Liver (tissue), 3 donors: Measurements from ENCODE around the gene DRAM2.

Source experiments
- FOXA1 ChIP-seq: IDR thresholded peaks from 2 replicates; pipeline ENCODE4 v1.6.1; 2016; ENCODE audit warnings: antibody characterized with exemption
- JUND ChIP-seq, 2 donors: IDR thresholded peaks; 2 replicates each; pipeline ENCODE4 v1.6.1; 2016; ENCODE audit warnings: antibody characterized with exemption in 2 of 2
- RAD21 ChIP-seq, 2 donors: IDR thresholded peaks; 2 replicates each; pipeline ENCODE4 v1.6.1; 2016; ENCODE audit warnings: antibody characterized with exemption in 2 of 2, mild to moderate bottlenecking in 2 of 2
- TAF1 ChIP-seq: conservative IDR thresholded peaks from 2 replicates; pipeline ENCODE4 v1.6.1; 2016; ENCODE audit warnings: antibody characterized with exemption, mild to moderate bottlenecking
- YY1 ChIP-seq: IDR thresholded peaks from 2 replicates; pipeline ENCODE4 v1.6.1; 2016; ENCODE audit warnings: antibody characterized with exemption, mild to moderate bottlenecking
- TF ChIP-seq, protein P1 (sequence below): fragments of 150-350 bp; IDR thresholded peaks from 2 replicates; pipeline ENCODE4 v1.5.1; 2017; ENCODE audit warnings: improper control_type of control experiment, low read depth, low read length; ENCODE audit not compliant: missing input control
- TF ChIP-seq, protein P2 (sequence below): IDR thresholded peaks from 2 replicates; pipeline ENCODE4 v1.6.1; 2016; ENCODE audit warnings: antibody characterized with exemption
- TF ChIP-seq, protein P3 (sequence below): IDR thresholded peaks from 2 replicates; pipeline ENCODE4 v1.6.1; 2016; ENCODE audit warnings: antibody characterized with exemption
- TF ChIP-seq, protein P4 (sequence below): IDR thresholded peaks from 2 replicates; pipeline ENCODE4 v1.6.1; 2016; ENCODE audit warnings: antibody characterized with exemption, mild to moderate bottlenecking
- TF ChIP-seq, protein P5 (sequence below): IDR thresholded peaks from 2 replicates; pipeline ENCODE4 v1.6.1; 2016; ENCODE audit warnings: antibody characterized with exemption
- donor health status: healthy.
- donor health status: healthy.

DNA sequence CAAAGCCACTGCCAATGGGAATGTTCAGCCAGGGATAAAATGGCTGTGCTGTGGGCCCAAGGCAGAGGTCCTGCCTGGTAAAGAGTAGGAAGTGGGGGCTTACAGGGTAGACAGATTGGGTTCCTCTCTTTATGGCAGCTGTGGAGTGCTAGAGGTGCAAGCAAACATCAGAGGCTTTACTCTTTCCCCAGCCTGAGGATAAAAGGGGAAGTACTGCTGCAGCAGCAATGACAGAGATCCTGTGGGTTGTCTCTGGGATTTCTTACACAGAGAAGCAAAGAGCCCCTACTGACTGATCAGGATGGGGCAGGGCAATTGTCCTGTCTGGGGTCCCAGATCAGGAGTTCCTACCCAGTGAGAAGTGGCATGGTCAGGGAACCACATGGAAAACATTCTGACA, 54.2 kb downstream of the DRAM2 start:
- TF ChIP-seq, protein P1, sequence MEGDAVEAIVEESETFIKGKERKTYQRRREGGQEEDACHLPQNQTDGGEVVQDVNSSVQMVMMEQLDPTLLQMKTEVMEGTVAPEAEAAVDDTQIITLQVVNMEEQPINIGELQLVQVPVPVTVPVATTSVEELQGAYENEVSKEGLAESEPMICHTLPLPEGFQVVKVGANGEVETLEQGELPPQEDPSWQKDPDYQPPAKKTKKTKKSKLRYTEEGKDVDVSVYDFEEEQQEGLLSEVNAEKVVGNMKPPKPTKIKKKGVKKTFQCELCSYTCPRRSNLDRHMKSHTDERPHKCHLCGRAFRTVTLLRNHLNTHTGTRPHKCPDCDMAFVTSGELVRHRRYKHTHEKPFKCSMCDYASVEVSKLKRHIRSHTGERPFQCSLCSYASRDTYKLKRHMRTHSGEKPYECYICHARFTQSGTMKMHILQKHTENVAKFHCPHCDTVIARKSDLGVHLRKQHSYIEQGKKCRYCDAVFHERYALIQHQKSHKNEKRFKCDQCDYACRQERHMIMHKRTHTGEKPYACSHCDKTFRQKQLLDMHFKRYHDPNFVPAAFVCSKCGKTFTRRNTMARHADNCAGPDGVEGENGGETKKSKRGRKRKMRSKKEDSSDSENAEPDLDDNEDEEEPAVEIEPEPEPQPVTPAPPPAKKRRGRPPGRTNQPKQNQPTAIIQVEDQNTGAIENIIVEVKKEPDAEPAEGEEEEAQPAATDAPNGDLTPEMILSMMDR, result no peak
- TF ChIP-seq YY1 (no peak), TAF1 (no peak), JUND (IDR thresholded peaks at IDR 0.05) (no peak), FOXA1 (no peak), RAD21 (IDR thresholded peaks at IDR 0.05) (no peak)
- TF ChIP-seq, protein P2, sequence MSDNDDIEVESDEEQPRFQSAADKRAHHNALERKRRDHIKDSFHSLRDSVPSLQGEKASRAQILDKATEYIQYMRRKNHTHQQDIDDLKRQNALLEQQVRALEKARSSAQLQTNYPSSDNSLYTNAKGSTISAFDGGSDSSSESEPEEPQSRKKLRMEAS, result no peak
- TF ChIP-seq, protein P3, sequence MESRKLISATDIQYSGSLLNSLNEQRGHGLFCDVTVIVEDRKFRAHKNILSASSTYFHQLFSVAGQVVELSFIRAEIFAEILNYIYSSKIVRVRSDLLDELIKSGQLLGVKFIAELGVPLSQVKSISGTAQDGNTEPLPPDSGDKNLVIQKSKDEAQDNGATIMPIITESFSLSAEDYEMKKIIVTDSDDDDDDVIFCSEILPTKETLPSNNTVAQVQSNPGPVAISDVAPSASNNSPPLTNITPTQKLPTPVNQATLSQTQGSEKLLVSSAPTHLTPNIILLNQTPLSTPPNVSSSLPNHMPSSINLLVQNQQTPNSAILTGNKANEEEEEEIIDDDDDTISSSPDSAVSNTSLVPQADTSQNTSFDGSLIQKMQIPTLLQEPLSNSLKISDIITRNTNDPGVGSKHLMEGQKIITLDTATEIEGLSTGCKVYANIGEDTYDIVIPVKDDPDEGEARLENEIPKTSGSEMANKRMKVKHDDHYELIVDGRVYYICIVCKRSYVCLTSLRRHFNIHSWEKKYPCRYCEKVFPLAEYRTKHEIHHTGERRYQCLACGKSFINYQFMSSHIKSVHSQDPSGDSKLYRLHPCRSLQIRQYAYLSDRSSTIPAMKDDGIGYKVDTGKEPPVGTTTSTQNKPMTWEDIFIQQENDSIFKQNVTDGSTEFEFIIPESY, result no peak
- TF ChIP-seq, protein P4, sequence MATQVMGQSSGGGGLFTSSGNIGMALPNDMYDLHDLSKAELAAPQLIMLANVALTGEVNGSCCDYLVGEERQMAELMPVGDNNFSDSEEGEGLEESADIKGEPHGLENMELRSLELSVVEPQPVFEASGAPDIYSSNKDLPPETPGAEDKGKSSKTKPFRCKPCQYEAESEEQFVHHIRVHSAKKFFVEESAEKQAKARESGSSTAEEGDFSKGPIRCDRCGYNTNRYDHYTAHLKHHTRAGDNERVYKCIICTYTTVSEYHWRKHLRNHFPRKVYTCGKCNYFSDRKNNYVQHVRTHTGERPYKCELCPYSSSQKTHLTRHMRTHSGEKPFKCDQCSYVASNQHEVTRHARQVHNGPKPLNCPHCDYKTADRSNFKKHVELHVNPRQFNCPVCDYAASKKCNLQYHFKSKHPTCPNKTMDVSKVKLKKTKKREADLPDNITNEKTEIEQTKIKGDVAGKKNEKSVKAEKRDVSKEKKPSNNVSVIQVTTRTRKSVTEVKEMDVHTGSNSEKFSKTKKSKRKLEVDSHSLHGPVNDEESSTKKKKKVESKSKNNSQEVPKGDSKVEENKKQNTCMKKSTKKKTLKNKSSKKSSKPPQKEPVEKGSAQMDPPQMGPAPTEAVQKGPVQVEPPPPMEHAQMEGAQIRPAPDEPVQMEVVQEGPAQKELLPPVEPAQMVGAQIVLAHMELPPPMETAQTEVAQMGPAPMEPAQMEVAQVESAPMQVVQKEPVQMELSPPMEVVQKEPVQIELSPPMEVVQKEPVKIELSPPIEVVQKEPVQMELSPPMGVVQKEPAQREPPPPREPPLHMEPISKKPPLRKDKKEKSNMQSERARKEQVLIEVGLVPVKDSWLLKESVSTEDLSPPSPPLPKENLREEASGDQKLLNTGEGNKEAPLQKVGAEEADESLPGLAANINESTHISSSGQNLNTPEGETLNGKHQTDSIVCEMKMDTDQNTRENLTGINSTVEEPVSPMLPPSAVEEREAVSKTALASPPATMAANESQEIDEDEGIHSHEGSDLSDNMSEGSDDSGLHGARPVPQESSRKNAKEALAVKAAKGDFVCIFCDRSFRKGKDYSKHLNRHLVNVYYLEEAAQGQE, result no peak
- TF ChIP-seq, protein P5, sequence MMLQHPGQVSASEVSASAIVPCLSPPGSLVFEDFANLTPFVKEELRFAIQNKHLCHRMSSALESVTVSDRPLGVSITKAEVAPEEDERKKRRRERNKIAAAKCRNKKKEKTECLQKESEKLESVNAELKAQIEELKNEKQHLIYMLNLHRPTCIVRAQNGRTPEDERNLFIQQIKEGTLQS, result no peak
